OCI-LY3 (cell line): ENCODE measurements around the gene C12orf43.

Experiments used
- EZH2phosphoT487 ChIP-seq: fragments of 200-600 bp; shearing (Covaris generic); IDR thresholded peaks from 2 replicates; pipeline ENCODE4 v1.6.1; 2018; ENCODE audit warnings: antibody characterized with exemption, mixed run types, low read depth
- TF ChIP-seq, protein P1 (sequence below): fragments of 200-600, 300-600 bp; sonication (generic); IDR thresholded peaks from 2 replicates; pipeline ENCODE4 v1.5.1; 2014; ENCODE audit warnings: antibody characterized with exemption, low read length, low read depth

DNA sequence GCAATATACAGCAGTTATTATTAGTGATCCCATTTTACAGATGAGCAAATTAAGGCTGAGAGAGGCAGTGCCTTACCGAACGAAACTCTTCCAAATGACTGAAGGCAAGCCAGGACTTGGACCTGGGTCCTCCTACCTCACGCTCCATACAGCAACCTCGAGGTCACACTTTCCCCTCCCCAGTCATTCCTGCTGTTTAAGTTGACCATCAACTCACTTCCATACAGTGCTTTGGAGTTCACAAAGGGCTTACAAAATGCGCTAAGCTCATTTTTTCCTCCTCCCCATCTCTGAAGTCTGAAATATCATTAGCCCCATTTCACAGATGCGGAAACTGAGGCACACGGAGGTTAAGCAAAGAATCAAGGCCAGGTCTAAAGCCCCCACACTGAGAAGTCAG, 33.6 kb downstream of the C12orf43 start:
- TF ChIP-seq, protein P1, sequence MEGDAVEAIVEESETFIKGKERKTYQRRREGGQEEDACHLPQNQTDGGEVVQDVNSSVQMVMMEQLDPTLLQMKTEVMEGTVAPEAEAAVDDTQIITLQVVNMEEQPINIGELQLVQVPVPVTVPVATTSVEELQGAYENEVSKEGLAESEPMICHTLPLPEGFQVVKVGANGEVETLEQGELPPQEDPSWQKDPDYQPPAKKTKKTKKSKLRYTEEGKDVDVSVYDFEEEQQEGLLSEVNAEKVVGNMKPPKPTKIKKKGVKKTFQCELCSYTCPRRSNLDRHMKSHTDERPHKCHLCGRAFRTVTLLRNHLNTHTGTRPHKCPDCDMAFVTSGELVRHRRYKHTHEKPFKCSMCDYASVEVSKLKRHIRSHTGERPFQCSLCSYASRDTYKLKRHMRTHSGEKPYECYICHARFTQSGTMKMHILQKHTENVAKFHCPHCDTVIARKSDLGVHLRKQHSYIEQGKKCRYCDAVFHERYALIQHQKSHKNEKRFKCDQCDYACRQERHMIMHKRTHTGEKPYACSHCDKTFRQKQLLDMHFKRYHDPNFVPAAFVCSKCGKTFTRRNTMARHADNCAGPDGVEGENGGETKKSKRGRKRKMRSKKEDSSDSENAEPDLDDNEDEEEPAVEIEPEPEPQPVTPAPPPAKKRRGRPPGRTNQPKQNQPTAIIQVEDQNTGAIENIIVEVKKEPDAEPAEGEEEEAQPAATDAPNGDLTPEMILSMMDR: no peak
- TF ChIP-seq EZH2phosphoT487: no peak
